Endodermal cell (in vitro differentiated cells): Measurements from ENCODE around the gene LMNA. TPM values are rescaled to one million over a fixed set of nuclear protein-coding genes. Genes with fewer than 3 reads are reported as not detected.

Experiments used
- DNase-seq: peaks from one replicate; pipeline ENCODE4 v3.0.0-alpha.2; 2017
- H3K27ac ChIP-seq: 2 replicates; pipeline ENCODE4 v1.5.1; 2013; ENCODE audit warnings: mild to moderate bottlenecking, low read depth, low read length, moderate library complexity
- H3K27me3 ChIP-seq: 2 replicates; pipeline ENCODE4 v1.6.1; 2013; ENCODE audit warnings: mild to moderate bottlenecking, low read length, moderate library complexity; ENCODE audit not compliant: insufficient read depth, control insufficient read depth, poor library complexity, severe bottlenecking
- H3K36me3 ChIP-seq: 2 replicates; pipeline ENCODE4 v1.7.0; 2013; ENCODE audit warnings: mild to moderate bottlenecking, low read length, moderate library complexity; ENCODE audit not compliant: control insufficient read depth, insufficient read depth
- H3K4me1 ChIP-seq: one replicate; pipeline ENCODE4 v1.7.0; 2013; ENCODE audit warnings: low read length; ENCODE audit not compliant: control insufficient read depth, insufficient read depth
- H3K4me3 ChIP-seq: 2 replicates; pipeline ENCODE4 v1.5.1; 2013; ENCODE audit warnings: mild to moderate bottlenecking, low read length, moderate library complexity
- H3K9ac ChIP-seq: 2 replicates; pipeline ENCODE4 v1.6.1; 2013; ENCODE audit warnings: mild to moderate bottlenecking, low read length, moderate library complexity; ENCODE audit not compliant: poor library complexity, severe bottlenecking; ENCODE audit errors: extremely low read depth
- H3K9me3 ChIP-seq: 2 replicates; pipeline ENCODE4 v1.6.1; 2013; ENCODE audit warnings: mild to moderate bottlenecking, low read length, moderate library complexity; ENCODE audit not compliant: control insufficient read depth
- H3K27ac Mint-ChIP-seq: 2 replicates; pipeline ENCODE4 v1.8.0; 2020; ENCODE audit warnings: mixed read lengths
- H3K27me3 Mint-ChIP-seq: 2 replicates; pipeline ENCODE4 v1.8.0; 2021; ENCODE audit warnings: mild to moderate bottlenecking, mixed read lengths; ENCODE audit not compliant: insufficient read depth
- H3K36me3 Mint-ChIP-seq: 2 replicates; pipeline ENCODE4 v1.8.0; 2020; ENCODE audit warnings: low read depth, mixed read lengths
- H3K4me1 Mint-ChIP-seq: 2 replicates; pipeline ENCODE4 v1.8.0; 2020; ENCODE audit warnings: mixed read lengths
- H3K4me3 Mint-ChIP-seq: 2 replicates; pipeline ENCODE4 v1.8.0; 2020; ENCODE audit warnings: mild to moderate bottlenecking, moderate library complexity, mixed read lengths
- H3K9me3 Mint-ChIP-seq: 2 replicates; pipeline ENCODE4 v1.8.0; 2020; ENCODE audit warnings: mild to moderate bottlenecking, mixed read lengths
- CTCF ChIP-seq: fragments of 200-600 bp; sonication (generic); conservative IDR thresholded peaks from 2 replicates; pipeline ENCODE4 v1.5.0; 2021; ENCODE audit warnings: antibody characterized with exemption, mild to moderate bottlenecking
- WGBS, 2 experiments: methylation state at CpG; one replicate each; pipeline versions ENCODE4 v1.1.5 to v1.1.7; 2013; ENCODE audit warnings: missing lambda C conversion rate in 2 of 2, mixed read lengths in 1 of 2; ENCODE audit not compliant: insufficient coverage in 1 of 2, insufficient read length in 1 of 2; 5-methylcytosine and 5-hydroxymethylcytosine counted together
- total RNA-seq, 2 donors: library from RNA; stranded (reverse); fragmentation: NEBNext Ultra II Directional in 1 of 2; extraction: Animal tissue kit (Norgen Biotek cat#: 25700) in 1 of 2; gene quantifications; 2 replicates in 1 of 2; 3 replicates in 1 of 2; pipeline ENCODE4 v1.2.1, GENCODE V29; 2021

LMNA gene
- total RNA-seq, 2 donors from 2014 or later = 41.2 to 42.0 TPM

- H3K36me3 Mint-ChIP-seq = peaks cover 36% of the 10 kb centered on the region
- H3K9me3 ChIP-seq = no peaks in the 10 kb centered on the region
- peak; percentile 95 for DNase-seq
- H3K27me3 ChIP-seq = no peaks in the 10 kb centered on the region
- H3K27ac Mint-ChIP-seq = peak overlapping the region; percentile 45
- TF ChIP-seq CTCF = peak; percentile 98
- H3K4me1 ChIP-seq = no peaks in the 10 kb centered on the region
- H3K4me1 Mint-ChIP-seq = peaks cover 22% of the 10 kb centered on the region
- H3K27me3 Mint-ChIP-seq = no peaks in the 10 kb centered on the region
- H3K4me3 Mint-ChIP-seq = no peak overlapping the region
- WGBS, 2 experiments = 58 to 83% methylated on average over 9 to 14 of the region's 14 CpGs
- H3K9me3 Mint-ChIP-seq = no peaks in the 10 kb centered on the region
- H3K36me3 ChIP-seq = peaks cover 75% of the 10 kb centered on the region
- H3K4me3 ChIP-seq = no peak overlapping the region
- H3K9ac ChIP-seq = no peak overlapping the region
- peak overlapping the region; percentile 66 for H3K27ac ChIP-seq
These were observed 17.7 kb upstream of the LMNA start for GRCh38 chr1:156096640-156097391.

GRCh38 chr1:156097499-156098178, 16.9 kb upstream of the LMNA start:
- H3K9me3 Mint-ChIP-seq = no peaks in the 10 kb centered on the region
- H3K27me3 Mint-ChIP-seq = no peaks in the 10 kb centered on the region
- TF ChIP-seq CTCF = no peak
- Histone ChIP-seq H3K4me3 (no peak overlapping the region), H3K27me3 (no peaks in the 10 kb centered on the region), H3K9ac (no peak overlapping the region), H3K27ac (no peak overlapping the region), H3K36me3 (peaks cover 72% of the 10 kb centered on the region), H3K4me1 (no peaks in the 10 kb centered on the region), H3K9me3 (no peaks in the 10 kb centered on the region)
- peaks cover 22% of the 10 kb centered on the region for H3K4me1 Mint-ChIP-seq
- H3K27ac Mint-ChIP-seq = no peak overlapping the region
- no peak for DNase-seq
- 86 to 97% methylated on average over 1 to 9 of the region's 9 CpGs for WGBS, 2 experiments
- H3K36me3 Mint-ChIP-seq = peaks cover 32% of the 10 kb centered on the region
- H3K4me3 Mint-ChIP-seq = no peak overlapping the region

GRCh38 chr1:156098784-156099183, 15.7 kb upstream of the LMNA start:
- H3K4me3 ChIP-seq = no peak overlapping the region
- Mint-ChIP-seq H3K4me3 (no peak overlapping the region), H3K27ac (no peak overlapping the region), H3K4me1 (peaks cover 32% of the 10 kb centered on the region), H3K9me3 (no peaks in the 10 kb centered on the region), H3K27me3 (no peaks in the 10 kb centered on the region), H3K36me3 (peaks cover 25% of the 10 kb centered on the region)
- H3K36me3 ChIP-seq = peaks cover 73% of the 10 kb centered on the region
- no peak for TF ChIP-seq CTCF
- H3K9ac ChIP-seq = no peak overlapping the region
- no peak overlapping the region for H3K27ac ChIP-seq
- no peaks in the 10 kb centered on the region for H3K27me3 ChIP-seq
- H3K4me1 ChIP-seq = no peaks in the 10 kb centered on the region
- WGBS, 2 experiments = 60 to 78% methylated on average over 2 of the region's 2 CpGs
- peak; percentile 42 for DNase-seq
- H3K9me3 ChIP-seq = no peaks in the 10 kb centered on the region
